NCI-H69 (cell line): Measurements from ENCODE around the gene DEFB113.

Source experiments
- DNase-seq: peaks from one replicate; lab custom pipeline; 2025; lab: John Stamatoyannopoulos, UW

DEFB113 gene

DNA sequence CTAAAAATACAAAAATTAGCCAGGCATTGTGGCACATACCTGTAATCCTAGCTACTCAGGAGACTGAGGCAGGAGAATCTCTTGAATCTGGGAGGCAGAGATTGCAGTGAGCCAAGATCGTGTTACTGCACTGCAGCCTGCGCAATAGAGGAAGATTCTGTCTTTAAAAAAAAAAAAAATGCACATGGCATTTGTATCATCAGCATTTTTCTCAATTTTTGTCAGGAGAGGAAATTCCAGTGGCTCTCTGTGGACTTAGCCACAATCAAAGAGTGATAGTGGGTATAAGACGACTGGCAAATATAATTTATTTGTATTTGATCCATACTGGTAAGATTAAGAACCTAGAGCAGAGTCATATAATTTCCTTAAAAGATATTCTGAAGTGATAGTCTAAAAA lies 34.0 kb downstream of the DEFB113 start:
- no peak for DNase-seq

- no peak for DNase-seq
These were observed 34.7 kb downstream of the DEFB113 start for GRCh38 chr6:49934770-49935169.

GRCh38 chr6:49933526-49933925 lies 35.9 kb downstream of the DEFB113 start:
- no peak for DNase-seq

GRCh38 chr6:49929340-49929739 lies 40.1 kb downstream of the DEFB113 start:
- no peak for DNase-seq

GRCh38 chr6:49923826-49924225 lies 45.6 kb downstream of the DEFB113 start:
- peak; percentile 86 for DNase-seq

DNA sequence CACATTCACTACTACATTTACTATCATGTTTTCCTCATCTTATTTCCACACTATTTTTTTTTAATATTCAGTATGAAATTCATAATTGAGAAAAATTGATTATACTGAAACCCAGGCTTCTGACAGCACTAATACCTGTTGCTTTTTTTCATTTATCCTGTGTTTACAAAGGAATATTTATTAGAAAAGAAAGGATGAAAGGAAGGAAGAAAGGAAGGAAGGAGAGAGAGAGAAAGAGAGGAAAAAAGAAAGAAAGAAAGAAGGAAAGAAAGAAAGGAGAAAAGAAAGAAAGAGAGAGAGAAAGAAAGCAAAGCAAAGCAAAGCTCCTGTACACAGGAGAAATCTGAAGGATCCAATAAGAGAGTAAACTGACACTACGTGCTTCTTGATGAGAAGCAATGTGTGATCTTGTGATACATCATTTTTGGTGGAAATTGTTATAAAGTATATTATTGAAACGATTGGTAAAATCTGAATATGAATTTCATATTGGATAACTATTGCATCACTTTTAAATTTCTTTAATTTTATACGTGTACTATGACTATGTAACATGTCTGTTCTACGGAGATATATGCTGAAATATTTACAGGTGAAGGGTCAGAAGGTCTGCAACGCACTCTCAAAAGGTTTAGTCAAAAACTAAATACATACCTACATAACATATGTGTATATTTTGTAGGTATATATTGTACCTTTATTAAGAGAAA lies 49.3 kb downstream of the DEFB113 start:
- no peak for DNase-seq

DNA sequence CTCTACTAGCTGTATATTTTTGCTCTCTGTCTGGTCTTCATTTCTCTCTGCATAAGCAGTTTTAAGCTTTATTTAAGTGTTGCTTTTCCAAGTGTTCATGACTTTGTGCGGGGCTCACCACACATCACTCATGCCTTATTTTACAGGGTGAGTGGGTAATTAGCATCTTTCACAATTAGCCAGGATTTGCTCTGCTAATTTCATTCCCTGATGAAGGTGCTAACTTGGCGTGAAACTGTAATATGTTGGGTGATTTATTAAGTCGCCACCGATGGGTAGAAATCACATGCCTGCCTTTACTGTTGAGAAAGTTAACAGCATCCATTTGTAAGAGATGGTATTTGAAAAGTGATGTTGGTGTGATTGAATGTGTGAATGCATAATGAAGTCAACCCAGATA lies 50.2 kb downstream of the DEFB113 start:
- DNase-seq: peak; percentile 45

DNA sequence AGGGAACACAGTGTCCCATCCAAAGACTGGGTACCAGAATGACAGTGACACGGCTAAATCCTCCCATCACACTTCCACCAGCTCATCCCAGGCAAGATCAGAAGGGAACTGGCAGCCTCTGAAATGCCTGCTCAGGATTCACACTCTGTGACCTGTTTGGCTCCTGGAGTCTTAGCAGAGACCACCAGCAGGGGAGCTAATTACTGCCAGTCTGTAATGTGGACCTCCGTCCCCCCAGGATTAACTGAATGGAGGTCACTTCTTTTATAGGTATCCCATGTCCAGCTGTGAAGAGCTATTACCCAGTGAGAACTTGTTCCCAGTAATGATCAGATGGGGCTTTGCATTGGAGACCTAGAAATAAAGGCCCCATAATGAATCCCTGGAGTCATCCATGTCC lies 50.6 kb downstream of the DEFB113 start:
- peak; percentile 87 for DNase-seq
